Upper lobe of right lung (tissue), 1 donor: ENCODE data around the gene SEL1L. TPM values are rescaled to one million over a fixed set of nuclear protein-coding genes. Genes with fewer than 3 reads are reported as not detected.

Experiments used
- ATAC-seq: fragments of 200-7000 bp; cut with Tn5 transposase; one replicate; pipeline ENCODE4 v1.9.1; 2020; ENCODE audit warnings: mild to moderate bottlenecking, moderate library complexity
- DNase-seq: peaks from one replicate; pipeline ENCODE4 v3.0.0-alpha.2; 2020
- H3K27ac ChIP-seq: fragments of 200-600 bp; one replicate; pipeline ENCODE4 v1.8.0; 2022
- H3K27me3 ChIP-seq: fragments of 200-600 bp; one replicate; pipeline ENCODE4 v1.8.0; 2022; ENCODE audit warnings: mild to moderate bottlenecking
- H3K36me3 ChIP-seq: fragments of 200-600 bp; one replicate; pipeline ENCODE4 v1.8.0; 2022
- H3K4me1 ChIP-seq: fragments of 200-600 bp; one replicate; pipeline ENCODE4 v1.8.0; 2022
- H3K4me3 ChIP-seq: fragments of 200-600 bp; one replicate; pipeline ENCODE4 v1.8.0; 2022; ENCODE audit warnings: mild to moderate bottlenecking
- H3K9me3 ChIP-seq: fragments of 200-600 bp; one replicate; pipeline ENCODE4 v1.8.0; 2022
- CTCF ChIP-seq: fragments of 200-600 bp; IDR thresholded peaks from one replicate; pipeline ENCODE4 v1.8.0; 2022; ENCODE audit warnings: antibody characterized with exemption
- intact Hi-C: fragments of 100-400 bp; cut with DNase I; formaldehyde crosslinking; loops from one replicate; pipeline ENCODE4 v1.11.0; 2022
- total RNA-seq: library from RNA; stranded (reverse); fragmentation: NEBNext Ultra II Directional; extraction: Animal tissue kit (Norgen Biotek cat#: 25700); gene quantifications from one replicate; pipeline ENCODE4 v1.2.1, GENCODE V29; 2021
- donor health status: DM: no; HTN: yes; CAD: no; lungs with severe emphysema.

Gene SEL1L
- total RNA-seq, 1 donor from 2014 or later: 108 TPM

- H3K4me1 ChIP-seq: peaks cover 27% of the 10 kb centered on the region
- H3K9me3 ChIP-seq: no peaks in the 10 kb centered on the region
- TF ChIP-seq CTCF: no peak
- peaks cover 32% of the 10 kb centered on the region for H3K36me3 ChIP-seq
- H3K27ac ChIP-seq: no peak overlapping the region
- no peak for ATAC-seq
- intact Hi-C loops: no loop called here
- no peak overlapping the region for H3K4me3 ChIP-seq
- DNase-seq: no peak
- H3K27me3 ChIP-seq: no peaks in the 10 kb centered on the region
Measured at GRCh38 chr14:81509321-81509720, 24.3 kb downstream of the SEL1L start.

GRCh38 chr14:81506487-81506886 lies 27.2 kb downstream of the SEL1L start:
- TF ChIP-seq CTCF: no peak
- Histone ChIP-seq H3K4me1 (peaks cover 21% of the 10 kb centered on the region), H3K36me3 (peaks cover 51% of the 10 kb centered on the region), H3K4me3 (no peak overlapping the region), H3K27me3 (no peaks in the 10 kb centered on the region), H3K27ac (no peak overlapping the region), H3K9me3 (no peaks in the 10 kb centered on the region)
- no peak for DNase-seq
- intact Hi-C loops: no loop called here
- no peak for ATAC-seq

GRCh38 chr14:81504864-81505263 lies 28.8 kb downstream of the SEL1L start:
- Histone ChIP-seq H3K9me3 (no peaks in the 10 kb centered on the region), H3K4me3 (no peak overlapping the region), H3K27ac (no peak overlapping the region), H3K27me3 (no peaks in the 10 kb centered on the region), H3K36me3 (peaks cover 67% of the 10 kb centered on the region), H3K4me1 (peaks cover 4% of the 10 kb centered on the region)
- TF ChIP-seq CTCF: no peak
- DNase-seq: no peak
- intact Hi-C loops: no loop called here
- no peak for ATAC-seq

- DNase-seq: no peak
- intact Hi-C loops: no loop called here
- H3K27me3 ChIP-seq: no peaks in the 10 kb centered on the region
- ATAC-seq: no peak
- H3K4me1 ChIP-seq: no peaks in the 10 kb centered on the region
- H3K36me3 ChIP-seq: peaks cover 85% of the 10 kb centered on the region
- no peaks in the 10 kb centered on the region for H3K9me3 ChIP-seq
- TF ChIP-seq CTCF: no peak
- no peak overlapping the region for H3K27ac ChIP-seq
- no peak overlapping the region for H3K4me3 ChIP-seq
Measured at GRCh38 chr14:81485781-81486180, 47.9 kb downstream of the SEL1L start.

GRCh38 chr14:81485372-81485771 lies 48.3 kb downstream of the SEL1L start:
- Histone ChIP-seq H3K4me3 (no peak overlapping the region), H3K4me1 (no peaks in the 10 kb centered on the region), H3K27me3 (no peaks in the 10 kb centered on the region), H3K9me3 (no peaks in the 10 kb centered on the region), H3K27ac (no peak overlapping the region), H3K36me3 (peaks cover 86% of the 10 kb centered on the region)
- DNase-seq (no peak), ATAC-seq (no peak)
- no peak for TF ChIP-seq CTCF
- intact Hi-C loops: no loop called here

- Histone ChIP-seq H3K9me3 (no peaks in the 10 kb centered on the region), H3K27ac (no peak overlapping the region), H3K36me3 (peaks cover 86% of the 10 kb centered on the region), H3K4me3 (no peak overlapping the region), H3K27me3 (no peaks in the 10 kb centered on the region), H3K4me1 (no peaks in the 10 kb centered on the region)
- ATAC-seq: no peak
- TF ChIP-seq CTCF: no peak
- DNase-seq: no peak
- intact Hi-C loops: no loop called here
Measured at GRCh38 chr14:81484120-81484519, 49.5 kb downstream of the SEL1L start.
